DOHH2 (cell line): ENCODE data around the gene TMTC2.

ENCODE experiments used
- H3F3A ChIP-seq: fragments of 200-600 bp; sonication (generic), shearing (Covaris generic); 2 replicates; pipeline ENCODE4 v1.6.0; 2016; ENCODE audit warnings: antibody characterized with exemption, mild to moderate bottlenecking; ENCODE audit not compliant: control insufficient read depth, insufficient read depth
- H3K27ac ChIP-seq: fragments of 200-600 bp; sonication (generic); 2 replicates; pipeline ENCODE4 v1.5.1; 2014; ENCODE audit warnings: low read depth, mild to moderate bottlenecking, low read length, moderate library complexity
- H3K27me3 ChIP-seq: fragments of 200-600 bp; sonication (generic); 2 replicates; pipeline ENCODE4 v1.6.1; 2014; ENCODE audit warnings: mild to moderate bottlenecking, low read length, mixed read lengths; ENCODE audit not compliant: control insufficient read depth
- H3K36me3 ChIP-seq: fragments of 200-600 bp; sonication (generic); 2 replicates; pipeline ENCODE4 v1.6.1; 2014; ENCODE audit warnings: mild to moderate bottlenecking, low read length, moderate library complexity, mixed read lengths; ENCODE audit not compliant: control insufficient read depth
- H3K4me1 ChIP-seq: fragments of 200-600 bp; sonication (generic); 2 replicates; pipeline ENCODE4 v1.6.1; 2014; ENCODE audit warnings: mild to moderate bottlenecking, low read length, mixed read lengths; ENCODE audit not compliant: control insufficient read depth
- H3K4me2 ChIP-seq: fragments of 200-600 bp; sonication (generic); 2 replicates; pipeline ENCODE4 v1.6.0; 2014; ENCODE audit warnings: mild to moderate bottlenecking, low read length, moderate library complexity
- H3K4me3 ChIP-seq: fragments of 200-600 bp; sonication (generic); 2 replicates; pipeline ENCODE4 v1.5.1; 2014; ENCODE audit warnings: mild to moderate bottlenecking, low read length, mixed read lengths
- H3K79me2 ChIP-seq: fragments of 200-600 bp; sonication (generic); 2 replicates; pipeline ENCODE4 v1.6.1; 2014; ENCODE audit warnings: mild to moderate bottlenecking, low read length, mixed read lengths; ENCODE audit not compliant: control insufficient read depth
- H3K9me2 ChIP-seq: fragments of 200-600 bp; sonication (generic); replicated peaks from 2 replicates; pipeline ENCODE4 v1.6.1; 2014; ENCODE audit warnings: mild to moderate bottlenecking, low read length, mixed read lengths; ENCODE audit not compliant: control insufficient read depth
- H3K9me3 ChIP-seq: fragments of 200-600 bp; sonication (generic); 2 replicates; pipeline ENCODE4 v1.6.1; 2014; ENCODE audit warnings: antibody characterized with exemption, low read length, mixed read lengths; ENCODE audit not compliant: control insufficient read depth, insufficient read depth
- H4K20me1 ChIP-seq: fragments of 200-600 bp; sonication (generic); 2 replicates; pipeline ENCODE4 v1.6.0; 2014; ENCODE audit warnings: low read depth, mild to moderate bottlenecking, antibody characterized with exemption, low read length, moderate library complexity; ENCODE audit not compliant: control insufficient read depth, insufficient read depth
- CTCF ChIP-seq: fragments of 200-600 bp; sonication (generic); IDR thresholded peaks from one replicate; pipeline ENCODE4 v1.5.1; 2014; ENCODE audit warnings: antibody characterized with exemption, mild to moderate bottlenecking, low read depth, low read length; ENCODE audit not compliant: poor library complexity, severe bottlenecking
- EZH2phosphoT487 ChIP-seq: fragments of 200-600 bp; sonication (generic); IDR thresholded peaks from 2 replicates; pipeline ENCODE4 v1.6.1; 2017; ENCODE audit warnings: borderline replicate concordance, mild to moderate bottlenecking, antibody characterized with exemption, low read length, moderate library complexity, mixed read lengths

TMTC2 gene

GRCh38 chr12:82765971-82766705 is 79.4 kb downstream of the TMTC2 start:
- Histone ChIP-seq H3K9me2 (no peaks in the 10 kb centered on the region), H3K27ac (no peak overlapping the region), H3K4me3 (no peak overlapping the region), H4K20me1 (no peaks in the 10 kb centered on the region), H3K4me1 (no peaks in the 10 kb centered on the region), H3F3A (no peaks in the 10 kb centered on the region), H3K4me2 (no peak overlapping the region), H3K79me2 (no peaks in the 10 kb centered on the region), H3K27me3 (no peaks in the 10 kb centered on the region), H3K9me3 (no peaks in the 10 kb centered on the region), H3K36me3 (no peaks in the 10 kb centered on the region)
- TF ChIP-seq CTCF = no peak
- TF ChIP-seq EZH2phosphoT487 = no peak

- Histone ChIP-seq H3F3A (no peaks in the 10 kb centered on the region), H4K20me1 (no peaks in the 10 kb centered on the region), H3K4me2 (no peak overlapping the region), H3K36me3 (no peaks in the 10 kb centered on the region), H3K27ac (no peak overlapping the region), H3K4me1 (no peaks in the 10 kb centered on the region), H3K9me3 (no peaks in the 10 kb centered on the region), H3K9me2 (no peaks in the 10 kb centered on the region), H3K79me2 (no peaks in the 10 kb centered on the region), H3K4me3 (no peak overlapping the region), H3K27me3 (no peaks in the 10 kb centered on the region)
- TF ChIP-seq CTCF (no peak), EZH2phosphoT487 (no peak)
These were observed 88.0 kb downstream of the TMTC2 start for GRCh38 chr12:82774666-82775065.

- TF ChIP-seq EZH2phosphoT487 = no peak
- no peak for TF ChIP-seq CTCF
- H3K4me2 ChIP-seq = no peak overlapping the region
- no peaks in the 10 kb centered on the region for H3F3A ChIP-seq
- no peaks in the 10 kb centered on the region for H3K27me3 ChIP-seq
- H3K4me1 ChIP-seq = peaks cover 8% of the 10 kb centered on the region
- H3K79me2 ChIP-seq = no peaks in the 10 kb centered on the region
- H3K4me3 ChIP-seq = no peak overlapping the region
- no peak overlapping the region for H3K27ac ChIP-seq
- no peaks in the 10 kb centered on the region for H4K20me1 ChIP-seq
- H3K9me2 ChIP-seq = no peaks in the 10 kb centered on the region
- H3K36me3 ChIP-seq = no peaks in the 10 kb centered on the region
- H3K9me3 ChIP-seq = no peaks in the 10 kb centered on the region
These were observed 93.8 kb downstream of the TMTC2 start for GRCh38 chr12:82780517-82780916.
